Middle frontal gyrus (tissue), 1 donor: ENCODE measurements around the gene PI4KB.
"Not testable (repeated sequence)": the region's sequence is repeated elsewhere in the genome, so short reads cannot be mapped to it uniquely, and the experiment has no call there.

Experiments used
- DNase-seq: peaks from one replicate; pipeline ENCODE4 v3.0.0-alpha.2; 2015; ENCODE audit warnings: low spot score; ENCODE audit errors: extremely low spot score

Gene PI4KB

DNA sequence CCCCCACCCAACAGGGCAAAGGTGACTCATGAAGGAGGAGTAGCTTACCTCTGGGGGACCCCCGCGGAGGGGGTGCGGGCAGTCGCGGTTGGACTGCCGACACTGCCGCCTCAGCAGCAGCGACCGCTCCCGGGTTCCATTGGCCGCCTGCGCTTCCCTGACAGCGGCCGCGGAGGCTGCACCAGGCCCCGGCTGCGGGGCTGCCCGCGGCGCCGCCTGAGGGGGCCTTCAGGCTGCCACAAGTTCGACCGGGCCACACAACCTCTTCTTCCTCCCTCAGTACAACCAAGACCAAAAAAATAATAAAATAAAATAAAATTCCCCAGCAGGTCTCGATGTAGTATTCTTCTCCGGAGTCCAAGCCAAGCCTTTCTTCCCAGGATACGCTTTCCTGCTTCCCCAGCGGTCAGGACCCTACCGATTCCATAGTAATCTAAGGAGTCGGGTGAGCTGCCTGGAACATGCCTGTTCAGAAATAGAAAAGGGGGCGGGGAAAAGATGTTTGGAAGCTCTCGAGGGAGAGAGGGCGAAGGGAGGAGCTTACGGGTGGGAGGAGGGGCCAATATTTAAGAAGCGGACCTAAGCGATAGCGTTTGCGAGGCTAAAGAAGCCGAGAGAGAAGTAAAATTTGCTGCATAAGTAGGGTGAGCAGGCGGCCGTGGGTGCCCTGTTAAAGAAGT, at the start of gene PI4KB:
PI4KB (minus strand) TSS at position 194 of the 680 bp plus-strand sequence. CDS start 10,935 bp downstream, outside the sequence.
- peak; percentile 90 for DNase-seq

DNA sequence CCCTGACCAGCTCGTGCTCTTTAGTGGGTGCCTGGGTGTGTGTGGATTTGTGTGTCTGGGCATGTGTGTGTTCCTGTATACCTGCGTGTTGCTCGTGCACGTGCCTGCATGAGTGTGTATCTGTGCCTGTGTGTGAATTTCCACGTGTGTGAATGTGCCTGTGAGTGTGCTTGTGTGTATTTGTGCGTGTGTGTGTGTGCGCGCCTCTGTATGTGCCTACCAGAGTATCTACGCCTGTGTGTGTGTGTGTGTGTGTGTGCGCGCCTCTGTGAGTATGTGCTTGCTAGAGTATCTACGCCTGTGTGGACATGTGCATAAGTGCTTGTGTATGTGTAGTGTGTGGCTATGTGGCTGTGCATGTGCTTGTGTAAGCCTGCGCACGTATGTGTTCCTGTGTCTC, 46.0 kb upstream of the PI4KB start:
- no peak for DNase-seq

DNA sequence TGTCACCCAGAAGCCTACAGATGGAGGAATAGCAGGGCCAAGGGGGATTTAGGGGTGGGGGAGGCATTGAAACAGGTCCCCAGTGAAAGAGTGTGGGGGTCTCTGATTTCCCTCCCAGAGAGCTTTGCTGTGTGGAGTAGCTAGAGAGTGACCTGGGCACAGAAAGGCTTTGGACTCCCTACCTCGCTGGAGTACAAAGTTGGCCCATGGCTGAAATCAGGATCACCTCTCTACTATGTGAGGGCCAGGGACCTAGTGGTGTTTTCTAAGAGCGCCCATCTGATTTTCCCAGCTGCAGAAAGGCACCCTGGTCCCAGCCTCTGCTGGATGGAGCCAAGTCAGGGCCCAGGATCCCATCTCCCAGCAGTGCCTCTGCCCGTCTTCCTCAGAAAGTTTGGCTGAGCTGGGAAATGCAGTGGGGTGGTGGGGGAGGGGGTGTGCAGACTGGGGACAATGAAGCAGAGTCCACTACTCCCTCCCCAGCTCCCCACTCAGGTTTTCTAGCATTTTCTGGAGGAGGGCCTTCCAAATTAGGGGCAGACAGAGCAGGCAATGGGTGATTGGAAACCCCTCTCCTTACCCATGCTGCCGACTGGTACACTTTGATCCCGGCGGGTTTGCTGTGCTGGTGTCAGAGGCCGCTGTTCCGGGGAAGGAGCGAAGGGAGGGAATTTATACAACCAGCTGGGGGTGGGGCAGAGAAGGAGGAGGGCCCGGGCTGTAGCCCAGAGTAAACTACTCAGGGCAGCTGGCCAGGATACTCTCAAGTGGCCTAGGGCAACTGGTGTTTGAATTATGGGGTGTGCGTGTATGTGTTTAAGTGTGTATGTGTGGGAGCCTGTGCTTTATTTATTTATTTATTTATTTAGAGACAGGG, 45.1 kb upstream of the PI4KB start, which contains the start of gene SELENBP1:
SELENBP1 (minus strand) TSS at position 648 of the 877 bp plus-strand sequence; CDS start at position 584, 64 bp downstream.
- DNase-seq: no peak

DNA sequence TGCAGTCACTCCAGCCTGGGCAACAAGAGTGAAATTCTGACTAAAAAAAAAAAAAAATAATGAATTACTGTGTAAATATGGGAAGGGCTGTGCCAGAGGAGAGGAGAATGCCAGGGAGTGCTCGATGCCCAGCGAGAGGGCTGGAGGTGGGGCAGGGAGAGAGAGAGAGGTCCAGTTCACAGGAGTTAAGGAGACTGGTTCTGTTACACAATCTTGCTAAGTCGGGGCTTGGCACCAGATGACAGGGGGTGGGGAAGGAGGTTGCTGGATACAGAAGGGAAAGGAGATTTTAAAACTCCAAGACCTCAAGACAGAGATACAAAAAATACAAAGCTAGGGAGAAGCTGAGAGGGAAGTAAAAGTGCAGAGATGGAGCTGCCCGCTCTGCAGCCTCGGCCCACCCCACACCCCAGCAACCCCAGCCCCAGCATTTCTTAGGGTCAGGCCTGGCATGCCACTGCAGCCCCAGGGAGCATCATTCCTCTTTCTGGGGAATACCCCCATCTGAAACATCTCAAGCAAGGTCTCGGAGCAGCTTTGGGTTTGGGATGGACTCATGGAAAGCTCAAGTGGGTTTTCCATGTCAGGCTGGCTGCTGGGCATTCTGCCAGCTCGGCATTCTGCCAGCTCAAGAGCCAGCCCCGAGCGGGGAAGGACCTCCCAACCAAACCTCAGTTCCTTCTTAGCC, 44.3 kb upstream of the PI4KB start:
- peak; percentile 23 for DNase-seq

DNA sequence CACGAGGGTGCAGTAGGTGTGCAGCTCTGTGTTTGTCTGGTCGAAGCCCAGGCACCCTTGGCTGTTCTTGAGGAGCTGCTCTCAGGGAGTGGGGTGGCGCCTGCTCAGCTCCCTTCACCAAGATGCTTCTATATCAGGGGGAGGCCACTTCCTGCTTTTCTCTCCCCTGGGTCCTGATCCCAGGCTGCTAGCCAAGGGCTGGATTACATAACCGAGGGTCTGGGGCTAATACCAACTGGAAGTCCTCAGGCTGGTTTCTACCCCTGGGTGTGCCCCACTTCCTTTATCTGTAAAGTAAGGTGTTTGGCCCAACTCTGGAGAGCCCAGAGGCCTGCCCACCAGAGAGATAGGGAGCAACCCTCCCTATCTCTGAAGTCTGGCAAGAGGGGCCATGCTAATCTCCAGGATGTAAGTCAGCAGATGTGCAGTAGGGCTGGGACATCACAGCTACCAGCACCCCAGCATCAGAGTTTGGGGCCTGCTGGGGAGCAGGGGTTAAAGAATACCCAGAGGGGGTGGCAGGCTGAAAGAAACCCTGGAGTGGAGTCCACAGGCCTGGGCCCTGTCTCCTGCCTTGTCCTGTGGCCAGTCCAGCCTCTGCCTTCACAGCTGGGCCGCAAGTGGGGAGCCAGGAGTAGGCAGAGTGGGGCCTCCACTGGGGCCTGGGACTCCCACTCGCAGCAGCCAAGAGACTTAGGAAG, 43.1 kb upstream of the PI4KB start:
- DNase-seq: no peak

DNA sequence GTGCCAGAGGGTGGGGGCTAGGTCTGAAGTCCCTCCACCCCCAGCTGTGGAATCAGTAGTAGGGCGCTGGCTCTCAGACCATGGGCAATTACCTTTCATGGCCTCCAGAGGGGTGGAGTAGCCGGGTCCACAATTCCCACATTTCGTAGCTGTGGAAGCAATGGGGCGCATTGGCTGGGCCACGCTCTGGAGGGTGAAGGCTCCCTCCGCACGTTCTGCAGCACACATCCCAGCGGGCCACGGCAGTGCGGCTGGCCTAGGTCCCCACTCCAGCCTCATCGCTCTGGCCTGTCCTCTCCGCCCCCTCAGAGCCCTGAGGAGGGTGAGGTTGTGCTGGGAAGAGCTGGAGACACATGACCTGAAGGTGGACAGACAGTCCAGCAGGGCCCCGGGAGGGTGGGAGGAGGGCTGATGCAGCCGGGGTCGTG, 42.4 kb upstream of the PI4KB start:
- no peak for DNase-seq

DNA sequence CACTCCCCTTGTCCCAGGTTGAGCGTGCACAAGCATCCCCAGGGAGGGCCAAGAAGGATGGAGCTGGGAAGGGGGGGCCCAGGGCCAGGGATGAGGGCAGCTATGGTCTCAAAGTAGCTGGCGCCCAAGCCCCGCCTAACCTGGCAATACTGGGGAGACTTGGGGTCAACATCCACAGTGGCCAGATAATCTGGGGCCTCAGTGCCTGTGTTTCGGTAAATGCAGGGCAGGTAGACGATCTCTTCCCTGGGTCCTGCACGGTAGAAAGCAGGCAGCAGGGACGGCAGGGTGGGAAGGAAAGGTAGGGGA, 42.0 kb upstream of the PI4KB start:
- no peak for DNase-seq

DNA sequence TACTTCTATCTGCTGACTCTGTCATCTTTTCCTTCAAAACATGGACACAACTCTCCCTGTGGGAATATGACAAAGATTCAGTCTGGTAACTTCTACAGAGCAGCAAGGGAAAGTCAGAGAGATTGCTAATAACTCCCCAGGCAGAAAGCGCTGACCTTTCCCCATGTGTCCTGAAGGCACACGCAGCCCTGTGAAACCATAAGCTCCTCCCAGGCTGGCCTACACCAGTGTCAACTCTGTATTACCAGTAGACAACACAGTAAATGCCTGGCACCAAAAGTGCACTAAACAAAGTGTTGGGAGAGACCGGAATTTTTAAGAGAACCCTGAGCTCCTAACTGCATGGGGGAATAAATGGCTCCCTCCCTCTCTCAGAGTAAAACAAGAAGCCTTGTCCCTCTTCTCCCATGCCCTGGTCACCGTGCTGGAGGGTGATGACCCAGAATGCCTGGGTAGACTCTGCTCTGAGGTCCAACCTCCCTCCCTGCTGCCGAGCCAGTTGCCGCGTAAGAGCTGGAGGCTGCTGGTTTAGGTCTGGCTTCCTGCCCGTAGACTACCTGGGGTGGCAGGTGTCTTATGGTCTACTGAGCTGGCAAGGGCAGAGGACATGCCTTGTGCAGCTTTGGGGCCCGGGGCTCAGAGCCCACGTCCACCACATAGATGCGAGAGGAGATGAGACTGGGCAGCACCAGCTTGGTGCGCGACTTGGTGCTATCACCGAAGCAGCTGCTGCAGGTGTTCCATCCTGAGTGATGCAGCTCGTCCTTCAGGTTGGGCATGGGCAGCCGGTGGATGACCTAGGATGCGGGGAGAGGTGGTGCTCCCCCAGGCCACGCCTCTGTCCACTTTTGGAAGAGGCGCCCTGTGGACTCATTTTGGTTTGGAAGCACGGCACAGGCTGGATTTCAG, 41.4 kb upstream of the PI4KB start:
- no peak for DNase-seq

DNA sequence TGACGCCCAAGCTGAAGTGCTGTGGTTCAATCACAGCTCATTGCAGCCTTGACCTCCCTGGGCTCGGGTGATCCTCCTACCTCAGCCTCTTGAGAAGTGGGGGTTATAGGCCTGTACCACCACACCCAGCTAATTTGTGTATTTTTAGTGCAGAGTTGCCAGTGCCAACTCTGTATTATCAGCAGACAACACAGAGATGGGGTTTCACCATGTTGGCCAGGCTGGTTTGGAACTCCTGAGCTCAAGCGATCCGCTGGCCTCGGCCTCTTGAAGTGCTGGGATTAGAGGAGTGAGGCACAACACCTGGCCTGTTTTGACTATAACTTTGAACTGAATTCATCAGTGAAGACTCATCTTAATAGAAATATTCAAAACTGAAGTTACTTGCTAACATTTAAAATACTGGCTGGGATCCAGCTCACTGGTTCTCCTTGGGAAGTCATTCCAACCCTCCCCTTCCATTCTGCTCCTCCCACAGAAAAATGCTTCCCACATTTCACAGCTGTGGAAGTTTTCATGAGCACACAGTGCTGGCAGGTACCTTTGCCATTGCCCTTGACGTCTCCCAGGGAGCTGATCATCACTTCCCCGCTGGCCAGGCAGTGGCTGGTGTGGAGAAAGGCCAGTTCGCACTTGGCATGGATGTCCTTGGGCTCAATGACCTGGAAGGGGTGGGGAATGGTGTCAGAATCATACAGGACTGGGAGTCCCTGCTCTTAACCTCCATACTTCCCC, 40.6 kb upstream of the PI4KB start:
- no peak for DNase-seq

DNA sequence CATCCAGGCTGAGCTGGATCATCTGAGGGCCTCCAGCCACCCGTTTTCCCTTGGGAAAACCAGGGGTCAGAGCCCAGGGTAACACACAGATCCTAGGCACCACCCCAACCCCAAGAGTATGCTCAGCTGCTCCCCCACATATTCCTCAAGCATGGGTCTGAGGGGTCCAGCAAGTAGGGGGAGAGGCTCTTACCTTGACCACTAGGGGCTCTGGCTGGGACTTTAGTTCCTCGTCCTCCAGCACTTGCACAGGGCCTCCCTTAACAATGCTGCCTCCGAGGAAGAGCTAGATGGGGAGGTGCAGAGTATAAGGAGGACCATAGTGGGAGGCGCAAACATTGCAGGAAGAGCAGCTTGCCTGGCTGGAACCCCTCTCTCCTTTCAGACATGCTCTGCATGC, 37.8 kb upstream of the PI4KB start:
- no peak for DNase-seq

DNA sequence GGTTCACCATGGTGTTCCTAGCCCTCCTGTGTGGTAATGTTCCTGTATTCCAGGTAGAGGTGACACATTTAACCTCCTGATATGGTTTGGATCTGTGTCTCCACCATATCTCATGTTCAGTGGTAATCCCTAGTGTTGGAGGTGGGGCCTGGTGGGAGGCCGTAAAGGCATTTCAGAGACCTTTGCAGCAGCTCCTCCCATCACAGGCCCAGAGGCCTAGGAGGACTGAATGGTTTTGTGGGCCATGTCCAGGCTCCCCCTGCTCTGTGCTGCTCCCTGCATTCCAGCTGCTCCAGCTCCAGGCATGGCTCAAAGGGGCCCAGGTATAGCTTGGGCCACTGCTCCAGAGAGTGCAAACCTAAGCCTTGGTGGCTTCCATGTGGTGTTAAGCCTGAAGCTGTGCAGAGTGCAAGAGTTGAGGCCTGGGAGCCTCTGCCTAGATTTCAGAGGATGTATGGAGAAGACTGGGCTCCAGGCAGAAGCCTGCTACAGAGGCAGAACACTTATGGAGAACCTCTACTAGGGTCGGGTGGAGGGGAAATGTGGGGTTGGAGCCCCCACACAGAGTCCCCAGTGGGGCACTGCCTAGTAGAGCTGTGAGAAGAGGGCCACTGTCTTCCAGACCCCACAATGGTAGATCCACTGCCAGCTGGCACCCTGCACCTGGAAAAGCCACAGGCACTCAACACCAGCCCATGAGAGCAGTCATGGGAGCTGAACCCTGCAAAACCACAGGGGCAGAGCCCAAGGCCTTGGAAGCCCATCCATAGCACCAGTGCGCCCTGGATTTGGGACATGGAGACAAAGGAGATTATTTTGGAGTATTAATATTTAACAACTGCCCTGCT, 35.3 kb upstream of the PI4KB start:
- DNase-seq: no peak

DNA sequence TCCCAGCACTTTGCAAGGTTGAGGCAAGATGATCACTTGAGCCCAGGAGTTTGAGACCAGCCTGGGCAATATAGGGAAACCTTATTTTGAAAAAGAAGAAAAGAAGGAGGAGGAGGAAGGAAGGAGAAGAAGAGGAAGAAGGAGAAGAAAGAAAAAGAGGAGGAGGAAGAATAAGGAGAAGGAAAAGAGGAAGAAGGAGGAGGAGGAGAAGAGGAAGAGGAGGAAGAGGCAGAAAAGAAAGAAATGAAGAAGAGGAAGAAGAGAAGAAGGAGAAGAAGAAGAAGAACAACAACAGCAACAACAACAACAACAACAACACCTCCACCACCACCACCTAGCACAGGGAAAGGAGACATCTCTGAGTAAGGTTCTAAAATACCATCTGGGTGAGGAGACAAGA, 34.7 kb upstream of the PI4KB start:
- DNase-seq: no peak

DNA sequence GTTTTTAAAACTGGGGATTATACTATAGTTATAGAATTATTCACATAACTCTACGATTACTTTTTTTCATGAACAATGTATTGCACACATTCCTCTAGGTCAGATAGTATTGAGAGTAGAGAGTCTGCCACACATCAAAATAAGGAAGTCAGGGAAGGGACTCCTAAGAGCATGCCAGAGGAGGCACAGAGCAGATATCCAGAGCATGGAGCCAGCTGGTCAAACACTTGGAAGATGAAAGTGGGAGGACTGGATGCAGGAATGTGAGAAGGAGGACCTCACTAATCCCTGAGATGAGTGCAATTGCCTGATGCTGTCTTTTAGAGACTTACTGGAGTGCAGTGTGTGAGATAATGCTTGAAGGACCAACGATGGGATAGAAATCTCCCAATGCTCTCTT, 29.5 kb upstream of the PI4KB start:
- DNase-seq: no peak

DNA sequence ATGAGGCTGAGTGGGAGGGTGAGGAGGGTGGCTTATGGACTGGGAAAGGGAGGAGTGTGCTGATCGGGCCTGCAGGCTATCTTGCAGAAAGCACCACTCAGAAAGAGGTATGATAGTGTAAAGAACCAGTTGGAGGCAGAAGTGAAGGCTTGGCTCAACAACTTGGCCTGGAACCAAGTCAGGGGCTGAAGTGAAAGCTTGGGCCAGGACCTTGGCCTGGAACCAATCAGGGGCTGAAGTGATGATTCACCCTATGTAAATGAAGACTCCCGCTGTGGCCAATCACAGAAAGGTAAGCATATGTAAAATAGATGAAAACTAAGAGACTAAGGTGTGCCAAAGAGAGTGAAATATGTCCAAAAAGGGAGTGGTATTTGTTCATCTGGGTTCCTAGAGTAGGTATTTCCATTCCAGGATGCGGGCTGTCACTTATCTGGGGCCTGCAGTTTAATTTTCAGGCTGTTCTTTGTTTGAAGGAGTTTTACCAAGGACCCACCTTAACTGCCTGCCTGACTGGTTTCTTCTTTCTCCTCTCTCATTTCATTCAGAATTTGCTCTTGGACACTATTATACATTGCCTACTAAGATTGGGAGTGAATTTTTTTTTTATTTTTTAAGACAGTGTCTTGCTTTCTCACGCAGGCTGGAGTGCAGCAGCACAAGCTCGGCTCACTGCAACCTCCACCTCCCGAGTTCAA, 25.0 kb upstream of the PI4KB start:
- DNase-seq: no peak

DNA sequence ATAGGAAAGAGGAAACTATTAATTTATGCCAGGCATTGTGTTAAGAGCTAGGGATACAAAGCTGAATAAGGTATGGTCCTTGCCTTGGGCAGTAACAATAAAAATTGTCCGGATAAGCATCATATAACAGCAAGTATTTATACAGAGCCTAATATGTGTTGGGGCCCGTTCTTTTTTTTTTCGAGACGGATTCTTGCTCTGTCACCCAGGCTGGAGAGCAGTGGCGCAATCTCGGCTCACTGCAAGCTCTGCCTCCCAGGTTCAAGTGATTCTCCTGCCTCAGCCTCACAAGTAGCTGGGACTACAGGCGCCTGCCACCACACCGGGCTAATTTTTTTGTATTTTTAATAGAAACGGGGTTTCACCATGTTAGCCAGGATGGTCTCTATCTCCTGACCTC, 23.1 kb upstream of the PI4KB start:
- DNase-seq: not testable (repeated sequence)

DNA sequence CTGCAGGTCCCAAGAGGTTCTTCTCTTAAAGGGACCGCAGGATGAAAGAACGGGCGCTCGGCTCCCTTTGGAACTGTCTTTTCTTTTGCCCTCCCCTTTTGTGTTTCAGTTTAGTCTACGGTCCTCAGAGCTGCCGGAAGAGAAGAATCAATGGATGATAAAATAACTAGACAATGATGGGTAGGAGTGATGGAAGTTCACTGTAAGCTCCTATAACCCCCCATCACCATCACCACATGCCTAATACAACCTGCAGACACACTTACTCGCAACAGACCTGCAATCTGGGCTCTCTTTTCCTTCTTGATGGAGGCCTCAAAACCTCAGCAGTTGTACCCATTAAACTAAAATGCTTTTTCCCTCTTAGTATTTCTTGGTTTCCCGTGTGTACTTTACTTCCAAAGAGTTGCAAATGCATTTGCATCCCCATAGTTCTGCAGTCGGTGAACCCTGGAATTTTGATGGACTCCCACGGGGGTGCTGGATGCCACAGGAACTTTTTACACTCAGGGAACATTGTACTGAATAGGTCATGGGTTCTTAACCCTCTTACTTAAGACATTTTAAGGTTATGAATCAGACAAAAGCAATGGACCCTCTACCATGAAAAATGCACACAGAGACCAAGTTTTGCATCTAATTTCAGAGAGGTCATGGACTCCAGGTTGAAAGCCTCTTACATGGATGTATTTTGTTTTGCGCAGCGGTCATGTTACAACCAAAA, 20.5 kb upstream of the PI4KB start:
- no peak for DNase-seq

DNA sequence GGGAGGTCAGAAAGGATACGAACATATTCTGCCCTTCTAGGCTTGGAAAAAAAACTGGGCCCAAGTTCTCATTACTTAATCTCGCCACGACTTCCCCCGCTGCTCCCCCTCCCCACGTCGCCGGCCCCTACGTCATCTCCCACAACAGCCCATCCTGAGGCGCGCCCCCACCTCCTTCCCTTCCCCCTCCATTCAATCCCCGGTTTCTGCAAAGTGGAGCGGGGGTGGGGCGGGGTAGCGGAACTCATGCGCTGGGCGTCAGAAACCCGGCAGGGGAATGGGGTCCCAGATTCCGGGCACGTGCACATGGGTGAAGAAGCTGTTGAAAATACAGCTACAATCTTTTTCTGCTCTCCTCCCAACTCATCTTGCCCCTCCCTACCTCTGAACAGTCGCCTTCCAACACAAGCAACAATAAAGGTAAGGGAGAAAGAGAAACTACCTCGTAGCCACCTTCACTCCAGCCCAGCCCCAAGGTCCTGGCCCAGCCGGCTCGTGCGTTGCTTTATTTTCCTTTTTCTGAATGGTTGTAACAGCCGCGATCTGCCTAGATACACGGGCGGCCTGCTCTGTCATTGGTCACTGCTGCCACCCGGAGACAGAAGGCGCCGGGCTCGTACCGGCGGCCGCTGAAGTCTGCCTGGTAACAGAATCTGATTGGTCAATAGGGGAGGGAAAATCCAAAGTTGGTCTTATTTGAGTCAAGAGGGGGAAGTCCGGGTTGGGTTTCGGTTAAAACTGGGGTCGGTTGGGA, 19.7 kb upstream of the PI4KB start, which contains the start of gene RFX5:
RFX5 (minus strand) TSS at position 484 of the 754 bp plus-strand sequence. CDS start 932 bp downstream, outside the sequence.
- DNase-seq: peak; percentile 91
